G401 (cell line): Measurements from ENCODE around the gene NOL3. TPM values are rescaled to one million over a fixed set of nuclear protein-coding genes. Genes with fewer than 3 reads are reported as not detected.
"Not testable (repeated sequence)": the region's sequence is repeated elsewhere in the genome, so short reads cannot be mapped to it uniquely, and the experiment has no call there.

Source experiments
- DNase-seq: peaks from one replicate; pipeline ENCODE4 v3.0.0-alpha.2; 2015; ENCODE audit warnings: low spot score
- in situ Hi-C: cut with HindIII; loops from 2 replicates; pipeline ENCODE4 v1.10.0; 2016; ENCODE audit warnings: low sequenced_read_pairs, mixed read lengths
- total RNA-seq: library from RNA; depleted of rRNA; stranded (reverse); fragments of >200 nt; shearing (Covaris generic); gene quantifications from 2 replicates; pipeline ENCODE4 v1.2.3, GENCODE V29; 2014; rRNA removed

Gene NOL3
- total RNA-seq = 13.4 and 17.5 TPM in 2 replicates

GRCh38 chr16:67170168-67170948, at the start of gene NOL3:
Gene NOL3 (plus strand): TSS chr16:67170538.
- DNase-seq = no peak
- in situ Hi-C loops = no loop called here

- in situ Hi-C loops, DNase-seq: not testable (repeated sequence)
These were observed 47.5 kb upstream of the NOL3 start for GRCh38 chr16:67122799-67123198.

- in situ Hi-C loops = no loop called here
- no peak for DNase-seq
These were observed 41.9 kb upstream of the NOL3 start for GRCh38 chr16:67128417-67128816.

- in situ Hi-C loops = no loop called here
- no peak for DNase-seq
These were observed 41.5 kb upstream of the NOL3 start for GRCh38 chr16:67128887-67129286.

DNA sequence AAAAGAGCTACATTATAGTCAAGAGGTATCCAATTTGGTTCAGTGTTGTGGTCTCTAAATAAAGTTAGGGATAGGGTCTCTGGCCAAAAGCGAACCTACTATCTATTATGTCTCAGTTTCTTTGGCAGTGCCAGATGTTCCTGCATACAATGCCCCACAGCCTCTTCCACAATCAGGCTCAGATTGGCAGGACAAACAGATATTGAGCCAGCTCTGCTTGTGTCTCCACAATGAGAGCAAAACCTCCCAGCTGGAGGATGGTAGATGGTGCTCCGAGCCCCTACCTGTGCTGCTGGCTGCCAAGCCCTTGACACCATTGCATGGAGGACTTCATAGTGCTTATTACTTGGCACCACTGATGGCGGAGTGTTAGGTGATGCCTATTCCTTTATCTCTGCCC, 40.9 kb upstream of the NOL3 start:
- DNase-seq = no peak
- in situ Hi-C loops = no loop called here

DNA sequence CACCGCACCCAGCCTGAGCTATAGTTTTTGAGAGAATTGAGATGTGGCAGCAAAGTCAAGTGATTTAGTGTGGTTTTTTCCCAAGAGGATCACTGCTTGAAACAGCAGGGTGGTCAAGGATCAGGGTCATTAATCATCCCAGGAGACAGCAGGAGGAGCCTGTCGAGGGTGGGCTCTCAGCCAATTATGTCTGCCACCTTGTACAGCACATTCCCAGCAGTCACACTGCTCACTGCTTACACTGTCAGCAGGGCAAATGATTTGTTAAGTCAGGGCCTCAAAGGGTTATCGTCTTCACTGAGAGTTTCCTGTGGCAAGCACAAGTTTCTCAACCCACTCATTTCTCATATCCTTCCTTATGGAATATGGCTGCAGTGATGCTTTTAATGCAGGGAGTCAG, 32.7 kb upstream of the NOL3 start:
- in situ Hi-C loops = no loop called here
- no peak for DNase-seq

DNA sequence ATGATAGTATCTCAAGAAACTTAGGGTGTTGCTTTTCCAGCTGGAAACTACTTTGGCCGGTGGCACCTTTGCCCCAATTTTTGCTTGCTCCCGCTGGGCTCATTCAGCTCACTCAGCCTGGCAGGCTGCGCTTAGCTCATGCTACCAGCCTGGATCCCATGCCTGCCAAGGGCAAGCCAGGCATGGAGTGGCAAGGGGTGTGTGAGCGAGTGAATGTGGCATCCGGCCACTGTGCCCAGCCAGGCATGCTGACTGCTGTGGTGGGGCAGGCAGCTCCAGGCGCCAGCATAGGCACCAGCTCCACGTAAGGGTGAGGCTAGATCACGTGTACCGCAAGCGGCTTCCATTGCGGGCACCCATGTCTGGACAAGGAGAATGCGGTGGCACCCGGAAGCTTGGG, 28.9 kb upstream of the NOL3 start:
- in situ Hi-C loops = no loop called here

GRCh38 chr16:67142342-67142741, 28.0 kb upstream of the NOL3 start:
- no peak for DNase-seq
- in situ Hi-C loops = no loop called here

More for the DNA sequence above, 28.9 kb upstream of the NOL3 start:
- DNase-seq = no peak

DNA sequence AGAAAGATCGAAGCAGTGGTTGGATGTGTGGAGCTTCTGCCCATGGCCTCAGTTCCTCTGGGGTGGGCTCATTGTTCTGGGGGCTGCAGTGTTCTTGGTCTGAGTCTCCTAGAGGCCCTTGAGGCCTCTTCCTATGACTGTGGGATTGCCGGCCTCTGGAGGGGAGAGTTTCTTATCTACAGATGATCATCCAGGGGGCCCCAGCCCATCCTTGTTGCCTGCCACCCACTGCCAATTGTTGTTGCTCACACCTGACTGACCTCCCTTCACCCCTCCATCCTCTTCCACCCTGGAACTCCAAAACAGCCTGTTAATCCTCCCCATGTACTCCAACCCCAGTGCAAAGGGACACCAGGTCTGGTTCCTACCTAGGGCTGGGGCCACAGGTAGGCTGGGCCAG, 25.4 kb upstream of the NOL3 start:
- in situ Hi-C loops = no loop called here
- DNase-seq = no peak

- in situ Hi-C loops = no loop called here
- no peak for DNase-seq
These were observed 24.6 kb upstream of the NOL3 start for GRCh38 chr16:67145746-67146145.

GRCh38 chr16:67146523-67147357, 23.6 kb upstream of the NOL3 start:
- no peak for DNase-seq
- in situ Hi-C loops = no loop called here

DNA sequence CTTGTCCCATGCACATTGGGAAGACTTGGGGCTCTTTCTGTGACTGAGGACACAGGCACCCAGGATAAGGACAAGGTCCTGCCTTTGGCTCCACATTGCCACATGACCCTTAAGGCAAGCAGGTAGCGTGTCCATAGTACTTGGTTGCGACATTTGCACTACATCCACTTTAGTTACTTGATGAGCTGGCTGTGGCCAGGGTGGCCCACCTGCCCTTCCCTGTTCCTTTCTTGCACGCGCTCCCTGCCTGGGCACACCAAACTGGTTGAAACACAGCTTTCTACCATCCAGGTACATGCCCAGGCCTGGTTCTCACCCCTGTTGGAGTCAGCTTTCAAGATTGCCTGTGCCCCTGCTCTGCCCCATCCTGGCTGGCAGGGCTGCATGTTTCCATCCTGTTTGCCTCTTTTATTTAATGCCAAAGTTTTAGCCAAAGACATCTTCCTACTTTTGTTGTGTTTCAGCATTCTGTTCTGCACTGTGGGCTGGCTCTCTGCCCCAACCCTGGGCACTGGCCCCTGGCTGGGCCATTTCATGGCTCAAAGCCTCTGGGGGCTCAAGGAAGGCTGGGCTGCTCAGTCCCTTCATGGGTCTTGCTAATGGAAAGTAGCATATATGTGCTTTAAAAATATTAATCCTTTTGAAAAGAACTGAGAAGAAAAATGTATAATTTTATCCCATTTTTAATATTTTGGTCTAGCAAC, 22.7 kb upstream of the NOL3 start:
- no peak for DNase-seq
- in situ Hi-C loops = no loop called here

DNA sequence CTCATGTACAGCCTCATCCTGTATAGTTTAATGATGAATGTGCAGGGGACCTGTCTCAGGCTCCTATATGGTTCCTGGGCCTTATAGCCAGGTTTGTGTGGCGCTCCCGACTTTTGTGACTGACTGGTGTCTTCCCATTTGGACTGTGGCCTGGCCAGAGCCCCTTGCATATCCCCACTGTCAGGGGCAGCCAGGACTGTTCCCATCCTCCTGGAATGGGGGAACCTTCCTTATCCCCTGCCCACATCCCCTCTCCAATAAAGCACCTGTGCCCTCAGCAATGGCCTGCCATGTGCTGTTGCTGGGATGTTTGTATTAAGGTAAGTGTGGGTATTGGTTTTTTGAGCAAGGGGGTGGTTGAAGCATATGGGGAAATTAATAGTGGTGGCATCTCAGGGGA, 22.1 kb upstream of the NOL3 start:
- in situ Hi-C loops = no loop called here
- DNase-seq = no peak

GRCh38 chr16:67148656-67149275, 21.6 kb upstream of the NOL3 start:
- in situ Hi-C loops = no loop called here
- DNase-seq = no peak

DNA sequence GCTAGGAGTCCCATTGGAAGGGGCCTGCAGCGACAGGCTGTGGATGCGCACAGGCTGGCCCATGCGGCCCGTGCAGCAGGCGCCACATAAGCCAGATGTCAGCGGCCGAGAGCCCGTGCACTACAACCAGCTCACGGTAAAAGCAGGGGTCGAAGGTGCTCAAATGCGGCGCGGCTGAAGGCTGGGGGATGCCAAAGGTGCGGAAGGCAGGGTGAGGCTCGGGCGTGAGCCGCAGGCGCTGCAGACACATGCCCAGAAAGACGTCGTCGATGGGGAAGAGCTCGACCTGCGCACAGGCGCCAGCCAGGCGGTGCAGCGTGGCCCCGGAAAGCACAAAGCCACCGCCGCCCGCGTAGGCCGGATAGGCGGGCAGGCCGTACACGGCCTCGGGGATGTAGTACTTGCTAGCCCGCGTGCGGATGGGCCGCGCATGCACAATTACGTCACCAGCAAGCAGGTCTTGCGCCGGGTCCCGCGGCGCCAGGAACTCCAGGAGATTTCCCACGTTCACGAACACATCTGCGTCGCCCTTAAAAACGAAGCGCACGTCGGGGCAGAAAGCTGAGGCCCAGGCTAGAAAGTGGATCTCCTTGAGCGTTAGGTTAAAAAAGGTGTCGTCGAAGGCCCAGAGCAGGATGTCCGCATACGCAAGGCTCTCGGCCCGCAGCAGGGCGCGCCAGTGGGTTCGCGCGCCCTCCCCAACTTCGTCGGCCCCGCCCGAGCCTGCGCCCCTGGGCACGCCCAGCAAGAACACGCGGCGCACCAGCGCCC, 20.9 kb upstream of the NOL3 start:
- in situ Hi-C loops = no loop called here
- no peak for DNase-seq

- DNase-seq = no peak
- in situ Hi-C loops = no loop called here
These were observed 20.1 kb upstream of the NOL3 start for GRCh38 chr16:67150047-67150832.

DNA sequence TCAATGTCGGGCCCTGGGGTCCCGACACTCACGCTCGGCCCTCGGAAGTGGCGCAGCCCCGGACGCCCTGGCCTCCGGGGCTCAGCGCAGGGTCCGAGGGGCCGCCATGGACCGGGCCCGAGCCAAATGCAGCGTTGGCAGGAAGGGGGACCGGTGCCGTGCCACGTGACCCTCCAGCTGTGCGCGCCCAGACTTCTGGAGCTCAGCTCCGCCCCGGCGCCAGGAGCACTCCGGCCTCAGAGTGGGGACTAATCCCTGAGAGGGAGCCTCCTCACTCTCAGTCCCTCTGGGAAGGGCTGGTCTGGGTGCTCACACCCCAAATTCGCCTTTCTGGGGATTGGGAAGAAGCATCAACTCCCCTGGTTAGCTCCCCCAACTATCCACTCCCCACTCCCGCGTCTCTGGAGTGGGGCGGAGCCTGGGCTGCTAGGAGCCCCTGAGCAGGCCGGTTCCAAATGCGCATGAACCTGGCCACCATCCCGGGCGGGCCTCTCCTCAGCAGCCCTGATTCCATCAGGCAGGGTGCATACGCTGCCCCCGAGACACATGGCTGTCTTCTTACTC, 19.4 kb upstream of the NOL3 start, which contains the start of gene B3GNT9:
TSS of gene B3GNT9 (minus strand) at position 166 of the 564 bp plus-strand sequence. CDS start 513 bp downstream, outside the sequence.
- in situ Hi-C loops = no loop called here
- DNase-seq = no peak
